GM08714 (cell line): ENCODE measurements around the gene PLPPR5.
"Not testable (repeated sequence)": the region's sequence is repeated elsewhere in the genome, so short reads cannot be mapped to it uniquely, and the experiment has no call there.

ENCODE experiments used
- H3K4me3 ChIP-seq: fragments of 200-500 bp; sonication (Bioruptor generic); 2 replicates; pipeline ENCODE4 v1.5.1; 2014; ENCODE audit warnings: mild to moderate bottlenecking, low read length, inconsistent platforms
- ZNF274 ChIP-seq: IDR thresholded peaks from 2 replicates; pipeline ENCODE4 v1.6.1; 2012; ENCODE audit warnings: mild to moderate bottlenecking, low read depth, low read length

The PLPPR5 gene

DNA sequence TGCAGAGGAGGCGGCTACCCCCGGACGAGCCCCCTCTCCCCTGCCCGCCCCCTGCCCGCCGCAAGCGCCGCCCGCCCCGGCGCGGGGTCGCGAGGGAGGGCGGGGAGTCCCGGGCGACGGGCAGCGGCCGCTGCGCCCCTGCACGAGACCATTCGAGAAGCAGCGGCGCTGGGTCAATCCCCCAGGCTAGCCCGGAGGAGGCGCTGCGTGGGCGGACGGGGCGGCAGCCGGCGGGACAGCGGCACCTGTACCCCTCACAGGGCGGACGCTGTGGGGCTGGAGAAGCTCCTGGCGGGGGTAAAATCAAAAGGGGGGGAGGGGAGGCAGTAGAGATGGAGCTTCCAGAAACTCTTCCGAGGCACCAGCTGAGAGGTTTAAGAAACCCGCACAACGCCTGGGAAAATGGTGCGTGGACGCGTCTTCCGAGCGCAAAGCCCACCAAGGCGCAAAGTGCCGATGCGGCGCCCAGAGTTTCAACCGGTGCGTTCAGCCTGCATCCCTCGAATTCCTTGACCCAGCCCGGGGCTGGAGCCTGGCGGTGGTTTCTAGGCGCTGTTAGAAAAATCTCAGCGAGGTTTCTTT lies at the start of gene PLPPR5:
Gene PLPPR5, minus strand, starts transcription at position 1 of the 582 bp plus-strand sequence. CDS start 190 bp downstream, outside the sequence.
- TF ChIP-seq ZNF274, result no peak
- no peak within 1 kb of the TSS; the same call in 1 of the 2 replicates for H3K4me3 ChIP-seq

- H3K4me3 ChIP-seq, result no peak overlapping the region
- TF ChIP-seq ZNF274, result no peak
These were observed 47.1 kb upstream of the PLPPR5 start for GRCh38 chr1:99051611-99052283.

DNA sequence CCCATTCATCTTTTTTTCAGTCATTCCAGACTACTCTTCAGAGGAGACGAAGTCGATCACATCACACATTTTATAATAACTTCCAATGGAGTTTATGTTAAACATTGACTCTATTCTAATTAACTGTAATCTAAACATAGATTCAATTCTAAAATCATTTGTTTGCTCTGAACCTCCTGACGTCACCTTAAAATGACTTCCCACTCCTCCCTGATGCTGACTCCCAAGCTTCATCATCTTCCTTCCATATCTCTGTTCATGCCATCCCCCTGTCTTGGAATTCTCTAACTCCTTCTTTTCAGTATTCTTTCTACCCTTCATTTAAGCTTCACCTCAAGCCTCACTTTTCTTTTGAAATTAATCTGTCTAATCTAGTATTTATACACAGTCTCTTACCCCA lies 45.1 kb upstream of the PLPPR5 start:
- no peak overlapping the region for H3K4me3 ChIP-seq
- TF ChIP-seq ZNF274, result no peak

- not testable (repeated sequence) for H3K4me3 ChIP-seq
These were observed 32.1 kb upstream of the PLPPR5 start for GRCh38 chr1:99036746-99037145.

DNA sequence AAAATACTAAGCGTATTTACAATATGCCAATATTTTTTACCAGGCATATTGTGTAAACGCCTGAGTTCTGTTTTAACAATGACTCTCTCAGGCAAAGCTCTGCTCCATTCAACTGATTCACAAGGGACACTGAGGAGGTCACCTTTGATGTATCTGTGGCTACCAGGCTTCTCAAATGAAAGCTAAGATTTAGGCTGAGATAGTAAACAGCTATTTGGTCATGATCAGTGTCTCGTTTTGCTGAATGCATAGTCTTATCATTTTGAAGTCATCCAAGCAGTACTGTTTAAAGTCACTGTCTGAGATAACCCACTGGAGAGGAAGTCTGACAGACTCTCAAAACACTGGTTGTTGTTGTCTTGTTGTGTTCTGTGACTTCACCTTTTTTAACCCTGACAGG lies 13.7 kb upstream of the PLPPR5 start:
- no peak overlapping the region for H3K4me3 ChIP-seq
- no peak for TF ChIP-seq ZNF274

GRCh38 chr1:99017655-99018054 lies 13.0 kb upstream of the PLPPR5 start:
- TF ChIP-seq ZNF274, result no peak

GRCh38 chr1:99010679-99011078 lies 6.0 kb upstream of the PLPPR5 start:
- TF ChIP-seq ZNF274, result no peak
- H3K4me3 ChIP-seq, result no peak overlapping the region

More at GRCh38 chr1:99017655-99018054, 13.0 kb upstream of the PLPPR5 start:
- H3K4me3 ChIP-seq, result no peak overlapping the region

DNA sequence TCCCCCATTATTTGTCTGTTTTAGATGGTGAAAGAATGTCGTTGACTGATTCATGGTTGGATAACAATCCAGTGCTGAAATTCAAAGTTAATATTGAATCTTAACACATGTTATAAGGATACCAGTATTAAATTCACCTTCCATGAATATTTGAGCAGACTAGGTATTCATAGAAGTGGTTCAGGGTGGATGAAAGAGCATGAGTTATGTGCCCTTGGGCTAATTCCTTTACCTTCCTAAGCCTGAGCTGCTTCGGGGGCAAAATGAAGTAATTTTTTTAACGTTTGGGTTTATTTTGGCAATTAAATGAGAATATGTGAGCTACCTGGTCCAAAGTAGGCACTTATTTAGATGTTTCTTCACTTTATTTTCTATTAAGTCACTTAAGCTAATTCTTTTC lies 2.7 kb upstream of the PLPPR5 start:
- no peak overlapping the region for H3K4me3 ChIP-seq
- no peak for TF ChIP-seq ZNF274

GRCh38 chr1:99005537-99005942 lies 879 bp upstream of the PLPPR5 start:
- no peak overlapping the region for H3K4me3 ChIP-seq
- TF ChIP-seq ZNF274, result no peak

- TF ChIP-seq ZNF274, result no peak
- H3K4me3 ChIP-seq, result no peak overlapping the region; the same call in 1 of the 2 replicates
These were observed 304 bp downstream of the PLPPR5 start for GRCh38 chr1:99004254-99004860.

DNA sequence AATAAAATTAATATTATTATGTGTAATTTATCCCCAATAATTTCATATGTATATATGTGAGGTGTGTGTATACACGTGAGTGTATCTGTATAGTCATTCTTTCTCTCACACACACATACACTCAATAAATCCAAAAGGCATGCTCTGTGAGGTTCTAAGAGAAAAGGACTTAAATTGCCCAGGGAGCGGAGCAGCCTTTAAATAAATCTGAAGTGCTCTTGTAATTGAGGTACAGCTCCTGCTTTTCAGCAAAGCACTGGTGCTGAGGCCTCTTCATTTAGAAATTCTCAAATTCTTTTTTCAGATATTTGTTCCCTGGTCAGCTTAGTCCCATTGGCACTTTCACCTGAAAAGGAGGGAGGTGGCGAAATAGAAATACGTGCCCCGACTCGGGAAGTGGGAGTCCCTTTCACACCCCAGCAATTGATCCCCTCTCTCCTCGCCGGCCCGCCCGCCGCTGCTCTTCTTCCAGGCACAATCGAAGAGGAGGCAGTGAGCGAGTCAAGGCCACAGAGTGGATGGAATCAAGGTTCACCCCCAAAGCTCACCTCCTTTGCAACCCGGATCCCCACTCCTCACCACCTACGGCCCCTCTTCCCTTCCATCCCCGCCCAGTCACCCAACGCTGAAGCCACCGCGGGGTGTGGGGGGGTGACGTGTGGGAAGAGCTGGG lies 944 bp downstream of the PLPPR5 start:
- no peak overlapping the region for H3K4me3 ChIP-seq
- no peak for TF ChIP-seq ZNF274

- H3K4me3 ChIP-seq, result no peak overlapping the region
- TF ChIP-seq ZNF274, result no peak
These were observed 11.8 kb downstream of the PLPPR5 start for GRCh38 chr1:98992844-98993243.

GRCh38 chr1:98991127-98992012 lies 13.3 kb downstream of the PLPPR5 start:
- no peak for TF ChIP-seq ZNF274
- H3K4me3 ChIP-seq, result no peak overlapping the region

DNA sequence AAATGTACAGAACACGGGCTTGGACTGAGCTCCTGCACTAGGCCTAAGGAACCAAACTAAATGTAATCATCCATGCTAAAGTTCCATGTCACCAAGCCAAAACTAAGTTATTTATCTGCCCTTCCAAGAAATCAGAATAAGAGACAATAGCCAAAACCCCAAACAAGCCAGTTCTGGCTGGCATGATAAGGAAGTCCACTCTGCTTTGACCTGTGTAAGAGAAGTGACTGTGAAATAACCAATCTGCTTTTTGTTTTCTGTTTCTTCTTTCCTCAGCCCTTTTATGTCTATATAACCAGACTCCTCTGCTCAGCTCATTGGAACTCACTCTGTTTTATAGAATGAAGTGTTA lies 15.1 kb downstream of the PLPPR5 start:
- TF ChIP-seq ZNF274, result no peak
- H3K4me3 ChIP-seq, result no peak overlapping the region
